G401 (cell line): Measurements from ENCODE around the gene DNASE2. TPM values are rescaled to one million over a fixed set of nuclear protein-coding genes. Genes with fewer than 3 reads are reported as not detected.
A peak's percentile ranks its signal among the peaks of the same experiment; 100 is the strongest.
"Not testable (repeated sequence)": the region's sequence is repeated elsewhere in the genome, so short reads cannot be mapped to it uniquely, and the experiment has no call there.

ENCODE experiments used
- DNase-seq: peaks from one replicate; pipeline ENCODE4 v3.0.0-alpha.2; 2015; ENCODE audit warnings: low spot score
- in situ Hi-C: cut with HindIII; loops from 2 replicates; pipeline ENCODE4 v1.10.0; 2016; ENCODE audit warnings: low sequenced_read_pairs, mixed read lengths
- total RNA-seq: library from RNA; depleted of rRNA; stranded (reverse); fragments of >200 nt; shearing (Covaris generic); gene quantifications from 2 replicates; pipeline ENCODE4 v1.2.3, GENCODE V29; 2014; rRNA removed

DNASE2 gene, protein sequence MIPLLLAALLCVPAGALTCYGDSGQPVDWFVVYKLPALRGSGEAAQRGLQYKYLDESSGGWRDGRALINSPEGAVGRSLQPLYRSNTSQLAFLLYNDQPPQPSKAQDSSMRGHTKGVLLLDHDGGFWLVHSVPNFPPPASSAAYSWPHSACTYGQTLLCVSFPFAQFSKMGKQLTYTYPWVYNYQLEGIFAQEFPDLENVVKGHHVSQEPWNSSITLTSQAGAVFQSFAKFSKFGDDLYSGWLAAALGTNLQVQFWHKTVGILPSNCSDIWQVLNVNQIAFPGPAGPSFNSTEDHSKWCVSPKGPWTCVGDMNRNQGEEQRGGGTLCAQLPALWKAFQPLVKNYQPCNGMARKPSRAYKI
- total RNA-seq: 68.1 and 68.4 TPM in 2 replicates

- DNase-seq: peak; percentile 93
- in situ Hi-C loops: no loop called here
These were observed at the start of gene DNASE2 for GRCh38 chr19:12881172-12881808. Gene DNASE2 (minus strand): TSS chr19:12881449. CDS start chr19:12881375, 74 bp downstream.

- DNase-seq: no peak
- in situ Hi-C loops: no loop called here
These were observed 48.9 kb upstream of the DNASE2 start for GRCh38 chr19:12930002-12930645.

DNA sequence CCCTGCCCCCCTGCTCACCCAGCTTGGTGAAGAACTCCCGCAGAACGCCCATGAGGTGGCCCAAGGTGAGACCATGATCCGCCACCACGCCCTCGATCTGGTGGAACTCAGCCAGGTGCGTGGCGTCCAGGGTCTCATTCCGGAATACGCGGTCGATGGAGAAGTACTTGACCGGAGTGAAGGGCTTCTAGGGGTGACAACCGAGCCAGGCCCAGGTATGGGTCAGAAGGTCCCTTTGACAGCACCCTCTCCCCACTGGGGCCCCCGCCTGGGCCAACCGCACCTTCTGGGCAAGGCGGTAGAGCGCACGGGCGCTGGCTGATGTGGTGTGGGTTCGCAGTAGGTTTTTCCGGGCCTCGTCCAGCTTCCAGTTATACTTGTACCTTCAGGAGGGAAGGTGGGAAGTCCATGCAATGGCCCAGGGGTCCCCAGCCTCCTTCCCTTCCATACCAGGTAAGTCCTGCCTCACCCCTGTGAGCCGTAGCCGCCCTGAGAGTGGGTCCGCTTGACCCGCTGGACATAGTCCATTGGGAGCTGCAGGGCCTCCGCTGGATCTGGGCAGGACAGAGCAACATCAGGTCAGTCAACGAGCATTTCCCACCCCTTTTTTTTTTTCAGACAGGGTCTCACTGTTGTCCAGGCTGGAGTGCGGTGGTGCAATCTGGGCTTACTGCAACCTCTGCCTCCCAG lies 43.5 kb upstream of the DNASE2 start:
- in situ Hi-C loops: loop anchor here (25.0 kb wide), 1 partner anchor 138 kb away; no protein-coding TSS in a partner anchor
- DNase-seq: no peak

DNA sequence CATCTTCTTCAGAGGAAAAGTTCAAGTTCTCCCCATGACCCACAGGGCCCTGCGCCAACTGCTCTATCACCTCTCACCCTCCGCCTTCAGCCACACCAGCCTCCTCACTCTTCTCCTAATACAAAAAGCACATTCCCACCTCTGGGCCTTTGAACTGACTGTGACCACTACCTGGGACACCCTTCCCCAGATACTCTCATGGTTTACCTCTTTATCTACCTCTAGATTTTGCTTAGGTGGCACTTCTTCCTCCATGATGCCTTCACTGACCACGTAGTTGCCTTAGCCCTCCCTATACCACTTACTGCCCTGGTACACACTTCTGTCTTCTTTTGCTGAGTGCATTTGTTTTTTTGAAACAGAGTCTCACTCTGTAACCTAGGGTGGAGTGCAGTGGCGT lies 41.7 kb upstream of the DNASE2 start:
- no peak for DNase-seq
- in situ Hi-C loops: loop anchor here (25.0 kb wide), 1 partner anchor 139 kb away; no protein-coding TSS in a partner anchor

DNA sequence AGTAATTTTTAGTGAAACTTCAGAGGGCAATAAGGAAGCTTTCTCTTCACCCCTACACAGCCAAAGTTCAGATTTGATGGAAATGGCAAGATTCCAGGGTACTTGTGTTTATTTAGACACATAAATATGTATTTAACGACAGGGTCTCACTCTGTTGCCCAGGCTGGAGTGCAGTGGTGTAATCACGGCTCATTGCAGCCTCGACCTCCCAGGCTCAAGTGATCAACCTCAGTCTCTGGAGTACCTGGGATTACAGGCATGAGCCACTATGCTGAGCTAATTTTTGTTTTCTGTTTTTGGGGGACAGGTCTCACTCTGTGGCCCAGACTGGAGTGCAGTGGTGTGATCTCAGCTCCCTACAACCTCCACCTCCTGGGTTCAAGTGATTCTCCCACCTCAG lies 39.8 kb upstream of the DNASE2 start:
- no peak for DNase-seq
- in situ Hi-C loops: loop anchor here (25.0 kb wide), 1 partner anchor 141 kb away; no protein-coding TSS in a partner anchor

GRCh38 chr19:12918253-12918652 lies 37.0 kb upstream of the DNASE2 start:
- in situ Hi-C loops: loop anchor here (25.0 kb wide), 1 partner anchor 144 kb away; no protein-coding TSS in a partner anchor

DNA sequence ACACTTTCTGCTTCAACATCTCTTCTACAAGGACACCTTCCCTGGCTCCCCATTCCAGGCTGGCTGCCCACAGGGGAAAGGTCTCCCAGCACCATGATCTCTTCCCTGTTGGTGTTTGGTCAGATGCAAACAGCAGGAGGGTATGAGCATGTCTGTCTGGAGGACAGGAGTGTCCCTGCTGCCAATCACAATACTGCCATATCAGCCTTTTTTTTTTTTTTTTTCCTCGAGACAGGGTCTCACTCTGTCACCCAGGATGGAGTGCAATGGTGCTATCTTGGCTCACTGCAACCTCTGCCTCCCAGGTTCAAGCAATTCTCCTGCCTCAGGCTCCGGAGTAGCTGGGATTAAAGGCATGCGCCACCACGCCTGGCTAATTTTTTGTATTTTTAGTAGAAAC lies 34.6 kb upstream of the DNASE2 start:
- in situ Hi-C loops: loop anchor here (25.0 kb wide), 1 partner anchor 146 kb away; no protein-coding TSS in a partner anchor
- not testable (repeated sequence) for DNase-seq

More at GRCh38 chr19:12918253-12918652, 37.0 kb upstream of the DNASE2 start:
- no peak for DNase-seq

GRCh38 chr19:12913851-12914690 lies 32.8 kb upstream of the DNASE2 start:
- no peak for DNase-seq
- in situ Hi-C loops: loop anchor here (25.0 kb wide), 1 partner anchor 148 kb away; no protein-coding TSS in a partner anchor

GRCh38 chr19:12913011-12913561 lies 31.8 kb upstream of the DNASE2 start:
- DNase-seq: peak; percentile 98
- in situ Hi-C loops: loop anchor here (25.0 kb wide), 1 partner anchor 149 kb away; no protein-coding TSS in a partner anchor

- DNase-seq: no peak
- in situ Hi-C loops: loop anchor here (25.0 kb wide), 1 partner anchor 150 kb away; no protein-coding TSS in a partner anchor
These were observed 31.3 kb upstream of the DNASE2 start for GRCh38 chr19:12912571-12912970.

DNA sequence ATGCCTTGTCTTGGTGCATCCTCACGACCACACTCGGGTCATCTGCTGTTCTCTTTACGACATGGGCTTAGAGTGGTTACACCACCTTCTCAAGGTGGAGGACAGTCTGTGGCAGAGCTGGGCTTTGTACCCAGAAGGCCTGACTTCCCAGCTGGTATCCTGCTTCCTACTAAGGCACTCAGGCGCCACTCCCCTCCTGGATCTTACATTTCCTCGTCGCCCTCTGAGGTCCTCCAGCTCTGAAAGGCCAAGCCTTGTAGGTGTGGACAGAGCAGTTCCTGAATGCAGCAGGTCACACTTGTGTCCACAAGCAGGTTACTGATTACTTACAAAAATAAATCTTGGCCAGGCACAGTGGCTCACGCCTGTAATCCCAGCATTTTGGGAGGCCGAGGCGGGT lies 25.9 kb upstream of the DNASE2 start:
- in situ Hi-C loops: loop anchor here (25.0 kb wide), 1 partner anchor 155 kb away; no protein-coding TSS in a partner anchor
- no peak for DNase-seq

- in situ Hi-C loops: loop anchor here (25.0 kb wide), 1 partner anchor 162 kb away; no protein-coding TSS in a partner anchor
These were observed 18.8 kb upstream of the DNASE2 start for GRCh38 chr19:12899891-12900518.

GRCh38 chr19:12896460-12896859 lies 15.2 kb upstream of the DNASE2 start:
- DNase-seq: peak; percentile 79
- in situ Hi-C loops: no loop called here

More at GRCh38 chr19:12899891-12900518, 18.8 kb upstream of the DNASE2 start:
- DNase-seq: no peak

DNA sequence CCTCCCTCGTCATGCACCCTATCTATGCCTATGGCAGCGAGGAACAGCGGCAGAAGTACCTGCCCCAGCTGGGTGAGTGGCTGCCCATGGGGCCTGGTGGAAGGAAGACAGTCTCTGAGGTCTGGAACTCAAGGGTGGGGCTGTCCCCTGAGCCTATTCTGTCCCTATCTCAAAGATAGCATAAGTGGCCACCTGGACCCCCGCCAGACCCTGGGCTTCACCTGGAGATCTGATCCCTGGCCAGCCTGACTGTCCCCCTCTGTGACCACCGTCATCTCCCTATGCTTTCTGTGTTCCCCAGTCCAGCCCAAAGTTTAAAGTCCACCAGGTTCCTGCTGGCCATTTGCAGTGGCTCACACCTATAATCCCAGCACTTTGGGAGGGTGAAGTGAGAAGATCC lies 12.3 kb upstream of the DNASE2 start:
- DNase-seq: no peak
- in situ Hi-C loops: no loop called here

DNA sequence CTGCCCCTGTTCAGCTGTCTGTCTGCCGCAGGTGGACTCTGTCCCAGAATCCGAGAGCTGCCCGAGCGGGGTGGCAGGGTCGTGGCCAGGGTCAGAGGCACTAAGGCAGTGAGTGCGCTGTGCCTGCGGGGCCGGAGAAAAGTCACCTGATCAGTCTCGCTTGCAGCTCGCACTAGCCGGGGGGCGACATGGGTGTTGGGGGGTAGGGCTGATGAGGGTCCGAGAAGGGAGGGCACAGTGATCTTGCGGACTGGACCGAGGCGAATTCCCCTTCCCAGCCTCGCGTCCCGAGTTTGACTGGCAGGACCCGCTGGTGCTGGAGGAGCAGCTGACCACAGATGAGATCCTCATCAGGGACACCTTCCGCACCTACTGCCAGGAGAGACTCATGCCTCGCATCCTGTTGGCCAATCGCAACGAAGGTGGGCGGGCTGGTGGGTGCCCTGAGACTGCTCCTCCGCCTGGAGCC lies 10.3 kb upstream of the DNASE2 start:
- in situ Hi-C loops: no loop called here
- no peak for DNase-seq

GRCh38 chr19:12890787-12891552 lies 9.7 kb upstream of the DNASE2 start, which contains the start of gene GCDH:
Gene GCDH (plus strand): TSS chr19:12891160. CDS start chr19:12891305, 145 bp downstream.
- DNase-seq: peak; percentile 100
- in situ Hi-C loops: no loop called here
